GM12873 (cell line): ENCODE data around the gene PANX2.

ENCODE experiments used
- CTCF ChIP-seq: IDR thresholded peaks from 2 replicates; pipeline ENCODE4 v1.5.1; 2012; ENCODE audit warnings: low read depth, mild to moderate bottlenecking, moderate library complexity, low read length, control low read depth; ENCODE audit not compliant: insufficient read depth; ENCODE audit errors: missing control alignments

Gene PANX2

DNA sequence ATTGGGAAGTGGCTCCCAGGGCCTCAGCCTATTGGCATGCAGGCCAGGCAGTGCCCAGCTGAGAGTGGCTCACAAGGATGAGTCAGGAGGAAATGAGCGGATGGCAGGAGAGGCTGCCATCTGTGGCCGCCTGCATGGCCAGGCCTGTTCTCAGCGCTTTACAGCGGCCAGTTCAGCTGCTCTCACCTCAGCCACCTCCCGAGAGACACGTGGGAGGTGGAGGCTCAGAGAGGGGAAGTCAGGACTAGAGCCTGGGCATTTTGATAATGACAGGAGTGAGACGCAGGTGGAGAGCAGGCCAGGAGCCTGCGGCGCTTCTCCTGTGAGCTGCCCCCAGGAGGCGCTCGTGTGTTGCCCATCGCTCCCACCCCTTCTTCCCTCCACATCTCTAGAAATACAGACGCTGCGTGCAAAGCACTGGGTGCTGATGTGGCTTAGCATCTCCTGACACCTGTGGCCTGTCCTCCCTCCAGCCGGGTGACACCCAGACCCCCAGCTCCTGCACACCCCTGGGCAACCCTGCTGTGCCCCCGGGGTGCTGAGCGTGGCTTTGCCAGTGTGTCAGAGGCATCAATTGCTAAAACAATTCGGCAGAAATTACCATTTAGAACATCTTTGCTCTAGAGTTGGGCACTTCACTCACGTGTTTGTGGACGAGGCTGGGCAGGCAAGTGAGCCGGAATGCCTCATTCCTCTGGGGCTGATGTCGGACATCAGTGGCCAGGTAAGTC lies 21.4 kb upstream of the PANX2 start:
- TF ChIP-seq CTCF = peak; percentile 99

- no peak for TF ChIP-seq CTCF
Observed at GRCh38 chr22:50150161-50151129, 20.1 kb upstream of the PANX2 start.

- no peak for TF ChIP-seq CTCF
Observed at GRCh38 chr22:50151571-50152537, 18.7 kb upstream of the PANX2 start.

GRCh38 chr22:50153056-50153755 lies 17.3 kb upstream of the PANX2 start:
- no peak for TF ChIP-seq CTCF

- no peak for TF ChIP-seq CTCF
Observed at GRCh38 chr22:50153756-50154140, 16.8 kb upstream of the PANX2 start.

GRCh38 chr22:50157709-50158375 lies 12.7 kb upstream of the PANX2 start:
- no peak for TF ChIP-seq CTCF
